ENCODE measurements around the gene HES3. TPM values are rescaled to one million over a fixed set of nuclear protein-coding genes. Genes with fewer than 3 reads are reported as not detected.

Gene HES3
- total RNA-seq, 1 donor from 2014 or later: not detected

DNA sequence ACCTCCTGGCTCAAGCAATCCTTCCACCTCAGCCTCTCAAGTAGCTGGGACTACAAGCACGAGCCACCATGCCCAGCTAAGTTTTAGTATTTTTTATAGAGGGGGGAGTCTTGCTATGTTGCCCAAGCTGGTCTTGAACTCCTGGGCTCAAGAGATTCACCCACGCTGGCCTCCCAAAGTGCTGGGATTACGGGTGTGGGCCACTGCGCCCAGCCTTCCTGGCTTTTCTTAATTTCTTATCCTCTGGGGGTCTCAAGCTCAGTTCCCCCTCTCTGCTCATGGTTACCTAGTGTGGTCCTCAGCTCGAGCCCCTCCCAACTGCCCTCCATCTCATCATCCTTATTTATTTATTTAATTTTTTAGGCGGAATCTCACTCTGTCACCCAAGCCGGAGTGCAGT lies 41.7 kb upstream of the HES3 start:
- Histone ChIP-seq H3K4me3 (ENCODE audit: low read depth, low read length) (no peak overlapping the region), H3K36me3 (ENCODE audit: control insufficient read depth, insufficient read depth, low read length) (no peaks in the 10 kb centered on the region), H3K27me3 (ENCODE audit: control insufficient read depth, insufficient read depth, low read length) (no peaks in the 10 kb centered on the region)
- TF ChIP-seq, protein P1, sequence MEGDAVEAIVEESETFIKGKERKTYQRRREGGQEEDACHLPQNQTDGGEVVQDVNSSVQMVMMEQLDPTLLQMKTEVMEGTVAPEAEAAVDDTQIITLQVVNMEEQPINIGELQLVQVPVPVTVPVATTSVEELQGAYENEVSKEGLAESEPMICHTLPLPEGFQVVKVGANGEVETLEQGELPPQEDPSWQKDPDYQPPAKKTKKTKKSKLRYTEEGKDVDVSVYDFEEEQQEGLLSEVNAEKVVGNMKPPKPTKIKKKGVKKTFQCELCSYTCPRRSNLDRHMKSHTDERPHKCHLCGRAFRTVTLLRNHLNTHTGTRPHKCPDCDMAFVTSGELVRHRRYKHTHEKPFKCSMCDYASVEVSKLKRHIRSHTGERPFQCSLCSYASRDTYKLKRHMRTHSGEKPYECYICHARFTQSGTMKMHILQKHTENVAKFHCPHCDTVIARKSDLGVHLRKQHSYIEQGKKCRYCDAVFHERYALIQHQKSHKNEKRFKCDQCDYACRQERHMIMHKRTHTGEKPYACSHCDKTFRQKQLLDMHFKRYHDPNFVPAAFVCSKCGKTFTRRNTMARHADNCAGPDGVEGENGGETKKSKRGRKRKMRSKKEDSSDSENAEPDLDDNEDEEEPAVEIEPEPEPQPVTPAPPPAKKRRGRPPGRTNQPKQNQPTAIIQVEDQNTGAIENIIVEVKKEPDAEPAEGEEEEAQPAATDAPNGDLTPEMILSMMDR (IDR thresholded peaks at IDR 0.05; ENCODE audit: insufficient read depth, low read length, poor library complexity, severe bottlenecking): no peak
- no peak for DNase-seq (ENCODE audit: low read depth)

DNA sequence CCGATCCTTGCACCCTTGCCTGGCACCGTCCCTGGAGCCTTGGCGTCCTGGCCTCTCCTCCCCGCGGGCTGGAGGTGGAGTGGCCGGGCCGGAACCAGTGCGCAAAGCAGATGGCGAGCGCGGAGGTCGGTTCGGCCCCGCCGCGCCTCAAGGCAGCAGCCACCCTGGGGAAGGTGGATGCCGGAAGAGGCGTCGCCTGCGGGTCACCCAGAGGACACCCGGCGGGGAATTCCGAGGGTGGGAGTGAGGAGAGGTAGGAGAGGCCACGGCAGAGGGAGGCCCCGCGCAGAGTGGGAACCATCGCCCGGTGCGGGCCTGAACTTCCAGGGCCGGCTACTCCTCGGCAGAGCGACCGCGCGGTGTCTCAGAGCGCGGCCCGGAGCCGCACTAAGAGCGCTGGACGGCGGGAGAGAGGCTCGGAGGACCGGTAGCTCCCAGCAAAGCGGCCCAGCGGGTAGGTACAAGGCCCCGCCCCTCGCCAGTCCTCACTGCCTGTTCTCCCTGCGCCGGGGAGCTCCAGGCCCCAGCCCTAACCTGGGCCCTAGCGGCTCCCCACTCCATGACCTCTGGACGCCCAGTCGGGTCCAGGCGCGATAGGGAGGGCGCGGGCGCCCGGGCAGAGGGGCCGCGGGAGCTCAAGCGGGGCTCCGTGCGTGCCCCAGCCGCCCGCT lies 38.0 kb upstream of the HES3 start, which contains the start of gene RNF207:
Gene RNF207, plus strand, starts transcription at position 271 of the 671 bp plus-strand sequence. CDS start 417 bp downstream, outside the sequence.
- no peak for DNase-seq (ENCODE audit: low read depth)
- Histone ChIP-seq H3K36me3 (ENCODE audit: control insufficient read depth, insufficient read depth, low read length) (no peaks in the 10 kb centered on the region), H3K27me3 (ENCODE audit: control insufficient read depth, insufficient read depth, low read length) (no peaks in the 10 kb centered on the region), H3K4me3 (ENCODE audit: low read depth, low read length) (peak within 1 kb of the TSS; percentile 67)
- TF ChIP-seq, protein P1 (IDR thresholded peaks at IDR 0.05; ENCODE audit: insufficient read depth, low read length, poor library complexity, severe bottlenecking): no peak

DNA sequence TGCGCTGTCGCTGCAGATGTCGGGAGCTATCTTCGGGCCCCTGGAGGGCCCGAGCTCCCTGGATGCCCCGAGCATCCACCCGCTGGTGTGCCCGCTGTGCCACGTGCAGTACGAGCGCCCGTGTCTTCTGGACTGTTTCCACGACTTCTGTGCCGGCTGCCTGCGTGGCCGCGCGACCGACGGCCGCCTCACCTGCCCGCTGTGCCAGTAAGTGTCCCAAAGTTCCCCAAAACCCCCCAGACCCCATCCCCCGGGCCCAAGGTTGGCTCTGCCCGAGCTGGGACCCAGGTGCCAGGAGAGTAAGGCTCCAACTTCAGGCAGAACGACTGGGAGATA lies 37.5 kb upstream of the HES3 start:
- DNase-seq (ENCODE audit: low read depth): no peak
- Histone ChIP-seq H3K4me3 (ENCODE audit: low read depth, low read length) (peak overlapping the region; percentile 67), H3K27me3 (ENCODE audit: control insufficient read depth, insufficient read depth, low read length) (no peaks in the 10 kb centered on the region), H3K36me3 (ENCODE audit: control insufficient read depth, insufficient read depth, low read length) (no peaks in the 10 kb centered on the region)
- TF ChIP-seq, protein P1 (IDR thresholded peaks at IDR 0.05; ENCODE audit: insufficient read depth, low read length, poor library complexity, severe bottlenecking): no peak

DNA sequence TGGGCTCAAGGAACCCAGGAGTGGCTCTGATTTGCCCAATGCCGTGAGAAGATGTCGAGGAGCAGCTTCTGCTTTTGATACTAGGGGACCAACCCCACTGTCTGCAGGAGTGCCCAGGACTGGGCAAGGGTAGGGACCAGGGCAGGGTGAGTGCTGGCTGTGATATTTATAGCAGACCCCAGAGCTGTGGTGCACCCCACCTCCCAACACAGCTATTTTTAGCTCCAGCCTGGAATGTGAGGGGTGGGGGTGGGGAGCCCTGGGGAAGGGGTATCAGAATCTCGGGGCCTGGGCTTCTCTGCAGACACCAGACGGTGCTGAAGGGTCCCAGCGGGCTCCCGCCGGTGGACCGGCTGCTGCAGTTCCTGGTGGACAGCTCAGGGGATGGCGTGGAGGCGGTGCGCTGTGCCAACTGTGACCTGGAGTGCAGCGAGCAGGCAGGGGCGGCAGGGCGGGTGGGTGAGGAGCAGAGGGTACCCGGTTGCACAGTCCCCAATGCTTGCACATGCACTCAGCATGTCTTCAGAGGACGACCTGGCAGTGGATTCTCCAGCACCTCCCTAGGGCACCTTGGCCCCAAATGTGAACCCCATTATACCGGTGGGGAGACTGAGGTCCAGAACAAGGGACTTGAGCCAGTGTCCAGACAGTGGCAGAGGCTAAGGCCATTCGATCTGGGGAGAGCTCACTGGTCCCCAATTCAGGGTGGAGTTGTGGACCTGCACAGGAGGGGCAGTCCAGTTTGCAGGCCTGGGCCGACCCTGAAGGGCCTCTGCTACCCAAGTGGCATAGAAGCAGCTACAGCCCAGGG lies 36.7 kb upstream of the HES3 start:
- H3K36me3 ChIP-seq (ENCODE audit: control insufficient read depth, insufficient read depth, low read length): no peaks in the 10 kb centered on the region
- TF ChIP-seq, protein P1 (IDR thresholded peaks at IDR 0.05; ENCODE audit: insufficient read depth, low read length, poor library complexity, severe bottlenecking): no peak
- H3K27me3 ChIP-seq (ENCODE audit: control insufficient read depth, insufficient read depth, low read length): no peaks in the 10 kb centered on the region
- peak overlapping the region; percentile 67 for H3K4me3 ChIP-seq (ENCODE audit: low read depth, low read length)
- DNase-seq (ENCODE audit: low read depth): no peak

DNA sequence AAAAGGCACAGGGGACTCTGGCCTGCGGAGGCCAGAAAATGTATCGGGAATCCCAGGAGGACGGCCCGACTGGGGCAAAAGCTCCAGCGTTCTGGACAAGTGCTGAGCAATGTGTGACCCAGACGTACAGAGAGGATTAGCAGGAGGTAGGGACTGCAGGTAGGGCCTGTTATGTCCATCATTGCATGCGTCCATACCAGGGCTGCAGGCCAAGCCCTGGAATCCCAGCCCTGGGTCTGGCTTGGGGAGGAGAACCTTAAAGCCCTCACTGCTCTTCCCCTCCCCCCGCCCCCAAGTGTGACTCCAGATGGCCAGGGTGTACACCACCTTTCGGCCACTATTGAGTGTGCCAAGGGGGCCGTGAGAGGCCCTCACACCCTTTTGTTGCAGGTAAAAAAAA lies 36.1 kb upstream of the HES3 start:
- TF ChIP-seq, protein P1 (IDR thresholded peaks at IDR 0.05; ENCODE audit: insufficient read depth, low read length, poor library complexity, severe bottlenecking): no peak
- Histone ChIP-seq H3K27me3 (ENCODE audit: control insufficient read depth, insufficient read depth, low read length) (no peaks in the 10 kb centered on the region), H3K36me3 (ENCODE audit: control insufficient read depth, insufficient read depth, low read length) (no peaks in the 10 kb centered on the region), H3K4me3 (ENCODE audit: low read depth, low read length) (no peak overlapping the region)
- no peak for DNase-seq (ENCODE audit: low read depth)

Data from kidney epithelial cell (primary cell).